Astrocyte of the spinal cord (primary cell): Measurements from ENCODE around the gene DDAH2.
A peak's percentile ranks its signal among the peaks of the same experiment; 100 is the strongest.

ENCODE experiments used
- DNase-seq: peaks from one replicate; pipeline ENCODE4 v3.0.0; 2011; ENCODE audit warnings: low read depth, low spot score
- H3K4me3 ChIP-seq: 2 replicates; pipeline ENCODE4 v1.5.1; 2011; ENCODE audit warnings: low read depth, mild to moderate bottlenecking, low read length, moderate library complexity
- in situ Hi-C: cut with HindIII; loops from 2 replicates; pipeline ENCODE4 v1.10.0; 2017; ENCODE audit warnings: low sequenced_read_pairs
- TF ChIP-seq, protein P1 (sequence below): IDR thresholded peaks from 2 replicates; pipeline ENCODE4 v1.5.1; 2012; ENCODE audit warnings: low read depth, mild to moderate bottlenecking, low read length, inconsistent platforms

Gene DDAH2

DNA sequence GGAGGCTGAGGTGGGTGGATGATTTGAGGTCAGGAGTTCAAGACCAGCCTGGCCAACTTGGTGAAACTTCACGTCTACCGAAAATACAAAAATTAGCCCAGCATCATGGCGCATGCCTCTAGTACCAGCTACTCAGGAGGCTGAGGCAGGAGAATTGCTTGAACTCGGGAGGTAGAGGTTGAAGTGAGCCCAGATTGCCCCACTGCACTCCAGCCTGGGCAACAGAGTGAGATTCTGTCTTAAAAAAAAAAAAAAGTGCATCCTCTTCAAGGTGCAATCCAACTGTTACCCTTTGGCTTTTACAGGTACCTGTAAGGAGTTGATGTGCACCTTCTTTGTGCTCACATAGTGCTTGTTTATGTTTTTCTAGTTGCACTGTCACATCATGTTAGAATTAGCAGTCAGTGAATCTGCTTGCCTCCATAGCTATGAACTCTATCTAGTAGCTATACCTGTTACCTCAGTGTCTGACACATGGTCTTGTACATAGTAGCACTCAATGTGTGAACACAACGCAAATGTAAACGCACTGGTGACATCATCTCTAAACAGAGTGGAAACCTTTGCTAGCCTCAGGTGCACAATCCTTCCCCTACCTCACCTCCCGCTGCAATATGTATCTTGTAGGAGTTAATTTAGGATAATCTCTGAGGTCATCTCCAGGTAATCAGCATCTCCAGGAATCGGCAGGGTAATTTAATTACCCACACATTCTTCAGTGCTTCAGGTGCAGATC is 20.4 kb upstream of the DDAH2 start:
- TF ChIP-seq, protein P1, sequence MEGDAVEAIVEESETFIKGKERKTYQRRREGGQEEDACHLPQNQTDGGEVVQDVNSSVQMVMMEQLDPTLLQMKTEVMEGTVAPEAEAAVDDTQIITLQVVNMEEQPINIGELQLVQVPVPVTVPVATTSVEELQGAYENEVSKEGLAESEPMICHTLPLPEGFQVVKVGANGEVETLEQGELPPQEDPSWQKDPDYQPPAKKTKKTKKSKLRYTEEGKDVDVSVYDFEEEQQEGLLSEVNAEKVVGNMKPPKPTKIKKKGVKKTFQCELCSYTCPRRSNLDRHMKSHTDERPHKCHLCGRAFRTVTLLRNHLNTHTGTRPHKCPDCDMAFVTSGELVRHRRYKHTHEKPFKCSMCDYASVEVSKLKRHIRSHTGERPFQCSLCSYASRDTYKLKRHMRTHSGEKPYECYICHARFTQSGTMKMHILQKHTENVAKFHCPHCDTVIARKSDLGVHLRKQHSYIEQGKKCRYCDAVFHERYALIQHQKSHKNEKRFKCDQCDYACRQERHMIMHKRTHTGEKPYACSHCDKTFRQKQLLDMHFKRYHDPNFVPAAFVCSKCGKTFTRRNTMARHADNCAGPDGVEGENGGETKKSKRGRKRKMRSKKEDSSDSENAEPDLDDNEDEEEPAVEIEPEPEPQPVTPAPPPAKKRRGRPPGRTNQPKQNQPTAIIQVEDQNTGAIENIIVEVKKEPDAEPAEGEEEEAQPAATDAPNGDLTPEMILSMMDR = no peak
- no peak for DNase-seq
- in situ Hi-C loops = no loop called here
- H3K4me3 ChIP-seq = no peak overlapping the region

DNA sequence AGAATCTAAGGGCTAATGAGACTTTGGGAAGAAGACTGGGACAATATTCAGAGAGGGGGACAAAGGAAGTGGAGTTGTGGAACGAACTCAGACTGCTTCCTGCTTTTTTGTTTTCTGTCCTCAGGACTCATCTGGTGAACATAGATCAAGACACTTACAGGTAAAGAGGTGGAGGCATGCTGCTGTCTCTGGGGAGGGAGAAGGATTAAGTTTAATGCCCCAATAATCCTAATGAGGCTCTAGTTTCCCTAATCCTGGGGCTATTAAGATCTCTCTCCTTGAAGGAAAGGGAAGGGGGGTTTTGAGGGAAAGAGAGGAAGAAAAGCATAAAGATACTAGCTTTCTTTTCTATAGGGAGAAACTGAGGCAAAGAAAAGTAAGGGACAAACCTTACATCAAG is 15.3 kb upstream of the DDAH2 start:
- no peak overlapping the region for H3K4me3 ChIP-seq
- in situ Hi-C loops = no loop called here
- no peak for DNase-seq
- TF ChIP-seq, protein P1 = no peak

DNA sequence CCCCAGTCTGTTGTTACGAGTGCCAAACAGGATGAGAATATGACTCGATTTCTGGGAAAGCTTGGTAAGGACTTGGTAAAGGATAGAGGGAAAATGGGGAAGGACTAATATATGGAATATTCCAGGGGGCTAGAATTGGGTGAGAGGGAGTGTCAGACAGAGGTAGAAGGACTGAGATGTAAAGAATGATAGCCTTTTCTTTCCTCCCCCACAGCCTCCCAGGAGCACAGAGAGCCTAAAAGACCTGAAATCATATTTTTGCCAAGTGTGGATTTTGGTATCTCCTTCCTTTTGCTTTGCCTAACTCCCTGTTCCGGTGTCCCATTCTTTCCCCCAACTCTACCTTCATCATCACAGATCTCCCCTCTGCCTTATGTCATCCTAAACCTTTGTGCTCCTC is 13.8 kb upstream of the DDAH2 start:
- H3K4me3 ChIP-seq = no peak overlapping the region
- in situ Hi-C loops = no loop called here
- TF ChIP-seq, protein P1 = no peak
- no peak for DNase-seq

DNA sequence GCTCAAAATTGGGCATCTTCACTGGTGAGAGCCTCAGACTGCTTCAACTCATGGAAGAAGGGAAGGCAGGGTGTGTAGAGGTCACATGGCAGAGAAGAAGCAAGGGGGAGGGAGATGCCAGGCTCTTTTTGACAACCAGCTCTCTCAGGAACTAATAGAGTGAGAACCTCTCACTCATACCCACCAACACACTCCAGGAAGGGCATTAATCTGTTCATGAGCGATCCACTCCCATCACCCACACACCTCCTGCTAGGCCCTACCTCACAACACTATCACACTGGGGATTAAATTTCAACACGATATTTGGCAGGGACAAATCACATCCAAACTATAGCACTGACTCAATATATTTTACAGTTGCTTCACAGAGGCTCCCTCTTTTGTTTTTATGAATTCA is 12.7 kb upstream of the DDAH2 start:
- in situ Hi-C loops = no loop called here
- no peak overlapping the region for H3K4me3 ChIP-seq
- no peak for DNase-seq
- TF ChIP-seq, protein P1 = no peak

DNA sequence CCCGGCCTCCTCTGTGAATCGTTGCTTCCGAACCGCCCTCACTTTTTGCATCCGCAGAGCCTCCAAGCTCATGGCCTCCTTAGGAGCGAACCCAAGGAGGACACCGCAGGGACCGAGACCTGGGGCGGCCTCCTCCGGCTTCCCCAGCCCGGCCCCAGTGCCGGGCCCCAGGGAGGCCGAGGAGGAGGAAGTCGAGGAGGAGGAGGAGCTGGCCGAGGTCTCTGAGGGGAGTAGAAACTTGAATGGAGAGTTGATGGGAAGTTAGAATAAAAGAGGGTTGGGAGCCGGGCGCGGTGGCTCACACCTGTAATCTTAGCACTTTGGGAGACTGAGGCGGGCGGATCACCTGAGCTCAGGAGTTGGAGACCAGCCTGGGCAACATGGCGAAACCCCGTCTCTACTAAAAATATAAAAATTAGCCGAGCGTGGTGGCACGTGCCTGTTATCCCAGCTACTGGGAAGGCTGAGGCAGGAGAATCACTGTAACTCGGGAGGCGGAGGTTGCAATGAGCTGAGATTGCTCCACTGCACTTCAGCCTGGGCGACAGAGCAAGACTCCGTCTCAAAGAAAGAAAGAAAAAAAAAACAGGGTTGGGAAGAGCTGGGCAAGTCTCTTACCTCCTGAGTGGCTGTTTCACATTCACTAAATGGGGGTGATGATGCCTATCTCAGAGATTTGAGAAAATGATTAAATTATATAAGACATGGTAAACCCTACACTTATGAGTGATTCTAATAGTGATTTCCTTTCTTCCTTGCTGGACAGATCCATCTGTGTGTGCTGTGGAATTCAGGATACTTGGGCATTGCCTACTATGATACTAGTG is 11.5 kb upstream of the DDAH2 start:
- H3K4me3 ChIP-seq = peak overlapping the region; percentile 82
- DNase-seq = no peak
- TF ChIP-seq, protein P1 = no peak
- in situ Hi-C loops = no loop called here

DNA sequence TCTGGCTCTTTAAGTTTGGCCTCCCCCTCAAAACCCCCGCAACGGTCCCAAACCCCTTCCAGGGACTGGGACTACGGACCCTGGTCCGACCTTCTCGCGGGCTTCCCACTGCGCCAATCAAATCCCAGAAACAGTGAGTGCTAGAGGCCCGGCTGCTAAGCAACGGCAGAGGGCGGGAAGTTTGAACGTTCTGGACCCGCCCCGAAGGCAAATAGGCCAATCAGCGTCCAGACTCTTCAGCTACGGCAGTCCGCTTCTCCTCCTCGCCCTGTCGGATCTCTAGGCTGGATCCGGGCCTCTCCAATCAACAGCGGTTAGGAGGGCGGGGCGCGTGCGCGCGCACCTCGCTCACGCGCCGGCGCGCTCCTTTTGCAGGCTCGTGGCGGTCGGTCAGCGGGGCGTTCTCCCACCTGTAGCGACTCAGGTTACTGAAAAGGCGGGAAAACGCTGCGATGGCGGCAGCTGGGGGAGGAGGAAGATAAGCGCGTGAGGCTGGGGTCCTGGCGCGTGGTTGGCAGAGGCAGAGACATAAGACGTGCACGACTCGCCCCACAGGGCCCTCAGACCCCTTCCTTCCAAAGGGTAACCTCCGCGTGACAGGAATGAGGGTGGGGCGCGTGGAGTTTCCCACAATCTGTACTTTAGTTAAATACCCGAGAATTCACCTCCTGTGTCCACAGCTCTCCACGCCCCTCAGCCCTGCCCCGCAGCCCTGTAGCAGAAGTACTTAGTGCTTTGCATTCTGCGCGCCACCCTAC is 10.7 kb upstream of the DDAH2 start, which contains the start of gene MSH5:
Gene MSH5 (plus strand): TSS at position 367 of the 758 bp plus-strand sequence. CDS start 462 bp downstream, outside the sequence.
- DNase-seq = peak; percentile 99

More for the DNA sequence above, 10.7 kb upstream of the DDAH2 start, which contains the start of gene MSH5:
- in situ Hi-C loops = no loop called here
- peak within 1 kb of the TSS; percentile 82 for H3K4me3 ChIP-seq
- TF ChIP-seq, protein P1 = no peak
